ENCODE data around the gene NRL.

NRL gene

GRCh38 chr14:24123424-24124417, 9.0 kb upstream of the NRL start:
- no peak for DNase-seq

GRCh38 chr14:24122898-24123297, 8.1 kb upstream of the NRL start:
- DNase-seq: no peak

GRCh38 chr14:24122416-24122815, 7.7 kb upstream of the NRL start:
- no peak for DNase-seq

- no peak for DNase-seq
Measured at GRCh38 chr14:24121210-24121609, 6.5 kb upstream of the NRL start.

- no peak for DNase-seq
Measured at GRCh38 chr14:24119691-24120090, 4.9 kb upstream of the NRL start.

- no peak for DNase-seq
Measured at GRCh38 chr14:24117179-24117578, 2.4 kb upstream of the NRL start.

- DNase-seq: no peak
Measured at GRCh38 chr14:24116128-24116814, 1.5 kb upstream of the NRL start.

- DNase-seq: no peak
Measured at GRCh38 chr14:24115422-24116127, 826 bp upstream of the NRL start.

- peak; percentile 97 for DNase-seq
Measured at GRCh38 chr14:24113801-24114531, 783 bp downstream of the NRL start.

GRCh38 chr14:24113379-24113800, 1.4 kb downstream of the NRL start:
- peak; percentile 73 for DNase-seq

- no peak for DNase-seq
Measured at GRCh38 chr14:24110523-24110922, 4.2 kb downstream of the NRL start.

GRCh38 chr14:24110060-24110459, 4.7 kb downstream of the NRL start:
- no peak for DNase-seq

- DNase-seq: no peak
Measured at GRCh38 chr14:24108336-24108874, 6.3 kb downstream of the NRL start.

- DNase-seq: no peak
Measured at GRCh38 chr14:24106672-24107271, 8.0 kb downstream of the NRL start.

GRCh38 chr14:24105609-24106239, 9.0 kb downstream of the NRL start:
- peak; percentile 4 for DNase-seq

GRCh38 chr14:24103451-24103850, 11.3 kb downstream of the NRL start:
- no peak for DNase-seq

GRCh38 chr14:24102357-24103048, 12.2 kb downstream of the NRL start:
- DNase-seq: no peak

GRCh38 chr14:24100982-24101494, 13.7 kb downstream of the NRL start:
- DNase-seq: no peak

GRCh38 chr14:24100197-24100981, 14.4 kb downstream of the NRL start:
- DNase-seq: no peak

All from OCI-M1 (cell line).